Thyroid gland (tissue), 4 donors: ENCODE results near the gene PRR33. TPM values are rescaled to one million over a fixed set of nuclear protein-coding genes. Genes with fewer than 3 reads are reported as not detected.
"Not testable (repeated sequence)": the region's sequence is repeated elsewhere in the genome, so short reads cannot be mapped to it uniquely, and the experiment has no call there.

ENCODE experiments used
- DNase-seq, 2 donors: peaks; one replicate each; pipeline ENCODE4 v3.0.0-alpha.2; 2019
- H3K27ac ChIP-seq, 3 donors: fragments of 200-600 bp; sonication (generic); 1 replicate in 2 of 3; 2 replicates in 1 of 3; pipeline ENCODE4 v1.5.1; 2016 to 2019; ENCODE audit warnings: mild to moderate bottlenecking in 1 of 3, moderate library complexity in 1 of 3
- H3K27me3 ChIP-seq: fragments of 200-600 bp; sonication (generic); one replicate; pipeline ENCODE4 v1.5.1; 2019
- H3K36me3 ChIP-seq, 2 donors: fragments of 200-600 bp; sonication (generic); one replicate each; pipeline ENCODE4 v1.5.1; 2016 to 2019
- H3K4me1 ChIP-seq, 2 donors: fragments of 200-600 bp; sonication (generic); one replicate each; pipeline ENCODE4 v1.5.1; 2017 to 2019
- H3K4me3 ChIP-seq, 3 donors: fragments of 200-600 bp; sonication (generic); replicated peaks in 1 of 3; 1 replicate in 2 of 3; 2 replicates in 1 of 3; pipeline ENCODE4 v1.5.1; 2016; ENCODE audit warnings: mild to moderate bottlenecking in 1 of 3
- H3K9me3 ChIP-seq: fragments of 200-600 bp; sonication (generic); one replicate; pipeline ENCODE4 v1.5.1; 2017
- CTCF ChIP-seq, 6 experiments: fragments of 200-600 bp in 3 of 6; fragments of 450-650 bp in 3 of 6; sonication (generic) in 3 of 6; IDR thresholded peaks; one replicate each; pipeline ENCODE4 v1.5.1; 2016 to 2019; ENCODE audit warnings: antibody characterized with exemption in 6 of 6, mild to moderate bottlenecking in 2 of 6, inconsistent platforms in 1 of 6, moderate library complexity in 1 of 6
- POLR2A ChIP-seq, 2 donors: fragments of 450-650 bp; IDR thresholded peaks; one replicate each; pipeline ENCODE4 v1.6.1; 2017; ENCODE audit warnings: antibody characterized with exemption in 2 of 2, mild to moderate bottlenecking in 2 of 2, moderate library complexity in 1 of 2
- WGBS, 2 donors: methylation state at CpG; one replicate each; pipeline ENCODE4 v1.1.5; 2017; 5-methylcytosine and 5-hydroxymethylcytosine counted together
- intact Hi-C: fragments of 100-400 bp; cut with DNase I; formaldehyde crosslinking; loops from one replicate; pipeline ENCODE4 v1.15.1; 2023
- total RNA-seq, 4 donors: library from RNA; depleted of rRNA; stranded (reverse); fragments of >200 nt; gene quantifications; one replicate each; pipeline ENCODE4 v1.2.3, GENCODE V29; 2016

PRR33 gene
- not detected for total RNA-seq

- Histone ChIP-seq H3K4me3 (no peak within 1 kb of the TSS), H3K9me3 (no peaks in the 10 kb centered on the region), H3K27me3 (no peaks in the 10 kb centered on the region), H3K36me3 (no peaks in the 10 kb centered on the region), H3K27ac (no peak within 1 kb of the TSS), H3K4me1 (no peaks in the 10 kb centered on the region)
- TF ChIP-seq CTCF (IDR thresholded peaks at IDR 0.05): no peak
- no peak for TF ChIP-seq POLR2A (IDR thresholded peaks at IDR 0.05)
- intact Hi-C loops: no loop called here
- no peak for DNase-seq
- WGBS, 2 donors: 91 to 97% methylated on average over 5 to 7 of the region's 7 CpGs
These were observed at the start of gene PRR33 for GRCh38 chr11:1891831-1892115. TSS of gene PRR33 (minus strand) at chr11:1891895. CDS start at chr11:1890584, 1,311 bp downstream.

GRCh38 chr11:1939788-1940187, 48.1 kb upstream of the PRR33 start:
- H3K9me3 ChIP-seq, H3K27ac ChIP-seq, H3K36me3 ChIP-seq, DNase-seq, H3K27me3 ChIP-seq, intact Hi-C loops, H3K4me1 ChIP-seq, H3K4me3 ChIP-seq: not testable (repeated sequence)
- WGBS, 2 donors: 87 to 93% methylated on average over 1 of the region's 1 CpG

- Histone ChIP-seq H3K36me3 (no peaks in the 10 kb centered on the region), H3K4me3 (no peak overlapping the region), H3K4me1 (no peaks in the 10 kb centered on the region), H3K9me3 (no peaks in the 10 kb centered on the region), H3K27me3 (no peaks in the 10 kb centered on the region), H3K27ac (no peak overlapping the region)
- WGBS, 2 donors: 45 to 64% methylated on average over 22 to 23 of the region's 23 CpGs
- intact Hi-C loops: no loop called here
- no peak for DNase-seq
- no peak for TF ChIP-seq CTCF (IDR thresholded peaks at IDR 0.05)
- no peak for TF ChIP-seq POLR2A (IDR thresholded peaks at IDR 0.05)
These were observed 47.4 kb upstream of the PRR33 start for GRCh38 chr11:1939006-1939625.

GRCh38 chr11:1938343-1939005, 46.8 kb upstream of the PRR33 start:
- DNase-seq: no peak
- whole genome bisulfite sequencing, 2 donors: 77 to 85% methylated on average over 15 to 23 of the region's 27 CpGs
- H3K27ac ChIP-seq: no peak overlapping the region

GRCh38 chr11:1937616-1938342, 46.1 kb upstream of the PRR33 start:
- Histone ChIP-seq H3K36me3 (no peaks in the 10 kb centered on the region), H3K4me1 (no peaks in the 10 kb centered on the region), H3K9me3 (no peaks in the 10 kb centered on the region), H3K27me3 (no peaks in the 10 kb centered on the region), H3K4me3 (no peak overlapping the region), H3K27ac (no peak overlapping the region)
- TF ChIP-seq POLR2A (IDR thresholded peaks at IDR 0.05) (no peak), CTCF (IDR thresholded peaks at IDR 0.05) (no peak)
- WGBS, 2 donors: 80 to 86% methylated on average over 27 of the region's 35 CpGs
- intact Hi-C loops: no loop called here
- DNase-seq: no peak

More at GRCh38 chr11:1938343-1939005, 46.8 kb upstream of the PRR33 start:
- Histone ChIP-seq H3K4me3 (no peak overlapping the region), H3K4me1 (no peaks in the 10 kb centered on the region), H3K36me3 (no peaks in the 10 kb centered on the region), H3K27me3 (no peaks in the 10 kb centered on the region), H3K9me3 (no peaks in the 10 kb centered on the region)
- TF ChIP-seq CTCF (IDR thresholded peaks at IDR 0.05) (no peak), POLR2A (IDR thresholded peaks at IDR 0.05) (no peak)
- intact Hi-C loops: no loop called here
